D341Med (cell line): ENCODE results near the gene CRYBA2.

Source experiments
- DNase-seq: peaks from one replicate; pipeline ENCODE4 v3.0.0; 2012; ENCODE audit warnings: low spot score

CRYBA2 gene

DNA sequence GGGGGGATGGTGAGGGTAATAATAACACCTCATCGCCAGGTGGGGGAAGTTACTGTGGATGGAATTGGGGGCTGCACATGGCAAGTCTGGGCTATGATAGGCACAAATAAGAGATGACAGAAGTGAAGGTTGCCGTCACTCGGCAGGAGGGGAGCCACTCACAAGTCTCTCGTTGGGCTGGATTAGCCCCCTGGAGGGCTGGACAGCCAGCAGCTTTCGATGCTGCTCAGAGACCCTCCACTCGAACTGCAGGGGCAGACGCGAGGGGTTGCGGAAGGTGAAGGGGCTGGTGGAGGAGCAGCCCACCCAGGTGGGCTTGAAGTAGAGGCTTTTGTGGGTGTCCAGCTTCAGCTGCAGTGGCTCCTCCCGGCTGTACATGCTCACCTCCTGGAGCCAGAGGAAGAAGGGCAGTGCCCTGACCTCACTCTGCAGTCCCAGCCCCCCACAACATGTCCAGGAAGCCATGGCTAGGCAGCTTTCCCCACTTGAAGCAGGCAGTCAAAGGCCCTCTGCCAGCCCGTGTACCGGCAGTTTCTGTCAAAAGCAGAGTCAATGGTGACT, 29.9 kb upstream of the CRYBA2 start:
- DNase-seq, result no peak

DNA sequence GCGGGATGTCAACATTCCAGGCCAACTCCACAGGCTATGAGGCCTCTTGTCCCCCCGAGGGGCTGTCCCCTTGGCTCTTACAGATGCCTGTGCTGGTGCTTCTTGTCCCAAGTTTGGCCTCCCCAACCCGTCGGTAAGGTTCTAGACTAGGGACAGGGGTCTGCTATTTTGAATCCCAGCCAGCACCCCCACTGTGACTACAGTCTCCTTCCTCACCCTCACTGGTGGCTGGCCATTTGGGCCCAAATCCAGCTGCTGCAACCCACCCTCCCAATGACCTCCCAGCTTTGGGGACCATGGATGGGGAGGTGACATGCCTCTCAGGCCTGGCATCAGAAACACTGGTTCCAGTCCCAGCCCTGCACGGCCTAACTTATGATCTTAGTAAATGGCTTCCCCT, 29.4 kb upstream of the CRYBA2 start:
- no peak for DNase-seq

DNA sequence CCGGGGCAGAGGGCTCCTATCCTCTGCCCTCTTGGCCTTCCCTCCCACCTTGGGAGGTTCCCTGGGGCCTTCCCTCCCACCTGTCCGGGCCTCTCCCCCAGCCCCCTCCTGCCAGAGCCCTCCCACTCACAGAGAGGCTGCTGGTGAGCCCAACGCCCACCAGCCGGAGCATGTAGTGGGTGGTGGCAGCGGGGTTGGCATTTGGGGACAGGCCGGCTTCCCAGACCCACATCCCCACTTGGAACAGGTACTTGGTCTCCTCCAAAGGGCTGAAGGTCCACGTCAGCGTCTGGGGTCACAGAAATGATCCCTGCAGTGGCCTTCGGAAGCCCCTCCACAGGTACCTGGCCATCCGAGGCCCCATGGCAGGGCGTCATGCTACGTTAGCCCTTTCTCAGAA, 28.8 kb upstream of the CRYBA2 start:
- DNase-seq, result no peak

DNA sequence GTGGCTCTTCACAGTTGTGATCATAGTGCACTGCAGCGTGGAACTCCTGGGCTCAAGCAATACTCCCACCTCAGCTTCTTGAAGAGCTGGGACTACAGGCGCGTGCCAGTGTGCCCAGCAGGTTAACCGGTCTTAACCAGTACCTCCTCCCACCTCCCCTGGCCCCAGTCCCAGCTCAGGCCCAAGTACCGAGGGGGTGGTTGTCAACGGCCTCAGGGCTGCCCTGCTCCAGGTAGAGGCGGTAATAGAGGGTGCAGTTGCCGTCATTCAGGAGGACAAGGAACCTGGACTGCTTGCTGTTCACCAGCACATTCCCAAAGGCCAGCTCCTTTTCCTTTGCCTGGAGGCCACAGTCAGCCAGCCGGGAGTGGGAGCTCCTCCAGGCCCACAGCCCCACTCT, 28.4 kb upstream of the CRYBA2 start:
- no peak for DNase-seq

DNA sequence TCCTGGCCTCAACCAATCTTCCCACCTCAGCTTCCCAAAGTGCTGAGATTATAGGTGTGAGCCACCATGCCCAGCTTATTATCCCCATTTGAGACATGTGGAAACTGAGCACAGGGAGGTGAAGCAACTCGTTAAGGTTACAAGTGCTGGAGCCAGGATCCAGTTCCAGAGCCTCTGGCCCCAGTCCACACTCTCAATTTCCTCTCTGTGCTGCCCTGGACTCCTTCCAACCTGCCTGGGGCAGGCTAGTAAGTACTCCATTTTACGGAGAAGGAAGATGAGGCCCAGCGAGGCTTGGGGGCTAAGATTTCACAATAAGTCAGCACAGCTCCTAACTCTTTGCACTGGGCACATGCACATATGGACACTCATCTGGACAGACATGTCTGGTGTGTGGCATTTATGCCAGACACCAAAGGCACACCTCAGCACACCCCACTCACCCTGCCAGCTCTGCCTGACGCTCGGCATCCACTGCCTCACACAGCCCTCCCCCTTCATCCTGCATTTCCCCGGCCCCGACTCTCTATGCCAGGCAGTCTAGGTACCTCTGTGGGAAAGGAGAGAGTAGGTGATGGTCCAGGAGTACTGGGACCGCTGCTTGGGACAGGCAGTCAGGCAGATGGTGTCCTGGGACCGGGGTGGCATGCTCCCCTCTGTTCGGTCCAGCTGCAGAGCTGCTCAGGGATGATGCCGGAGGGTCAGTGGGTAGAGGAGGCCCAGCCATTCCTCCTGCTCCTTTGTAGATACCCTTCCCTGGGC, 27.6 kb upstream of the CRYBA2 start:
- DNase-seq, result no peak

DNA sequence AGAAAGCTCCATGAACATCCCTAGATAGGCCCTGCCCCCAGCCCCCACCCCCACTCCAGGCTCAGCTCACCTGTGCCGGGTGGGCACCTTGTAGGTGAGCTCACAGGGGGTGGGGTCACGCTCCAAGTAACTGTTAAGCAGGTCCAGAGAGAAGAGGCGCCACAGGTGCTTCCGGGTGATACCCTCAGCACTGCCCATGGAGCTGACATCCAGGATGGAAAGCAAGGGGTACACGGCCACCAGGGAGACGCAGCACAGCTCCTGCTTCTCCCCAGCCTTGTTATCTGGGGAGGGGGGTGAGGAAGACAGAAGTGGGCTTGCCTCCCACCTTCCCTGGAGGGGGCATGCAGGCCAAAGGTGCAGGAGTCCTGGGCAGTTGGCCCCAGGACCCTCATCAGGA, 26.2 kb upstream of the CRYBA2 start:
- no peak for DNase-seq

DNA sequence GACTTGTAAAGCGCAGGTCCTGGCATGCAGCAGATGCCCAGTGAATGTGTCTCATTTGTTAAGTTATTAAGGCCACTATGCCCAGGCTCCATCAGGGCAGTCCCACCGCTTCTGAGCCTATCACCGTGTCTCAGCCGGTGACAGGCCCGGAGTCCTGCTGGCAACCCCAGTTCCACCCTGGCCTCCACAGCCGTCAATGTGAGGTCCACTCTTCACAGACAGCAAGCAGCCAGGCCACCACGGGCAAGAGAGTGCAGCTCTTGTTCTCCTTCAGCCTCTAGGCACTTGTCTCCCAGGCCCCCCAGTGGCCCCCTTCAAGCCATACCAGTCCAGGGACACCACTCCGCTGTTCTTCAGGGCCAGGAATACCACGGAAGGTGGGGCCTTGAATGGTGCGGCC, 25.5 kb upstream of the CRYBA2 start:
- DNase-seq, result no peak

DNA sequence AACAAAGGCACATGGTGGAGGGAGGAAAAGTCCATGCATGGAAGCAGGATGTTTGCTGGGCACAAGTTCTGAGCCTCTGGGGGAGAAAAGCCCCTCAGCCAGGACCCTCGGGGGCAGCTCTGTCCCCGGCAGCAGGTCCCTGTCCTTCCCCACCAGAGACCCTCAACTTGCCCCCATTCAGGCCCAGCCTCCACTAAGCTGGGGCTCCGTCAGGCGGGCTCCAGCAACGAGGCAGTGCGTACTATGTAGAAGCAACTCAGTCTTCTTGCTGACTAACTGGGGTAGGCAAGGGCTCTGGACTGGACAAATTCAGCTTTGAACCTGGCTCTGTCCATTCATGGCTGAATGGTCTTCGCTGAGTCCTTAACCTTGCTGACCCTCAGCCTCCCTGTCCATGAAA, 25.1 kb upstream of the CRYBA2 start:
- DNase-seq, result no peak

DNA sequence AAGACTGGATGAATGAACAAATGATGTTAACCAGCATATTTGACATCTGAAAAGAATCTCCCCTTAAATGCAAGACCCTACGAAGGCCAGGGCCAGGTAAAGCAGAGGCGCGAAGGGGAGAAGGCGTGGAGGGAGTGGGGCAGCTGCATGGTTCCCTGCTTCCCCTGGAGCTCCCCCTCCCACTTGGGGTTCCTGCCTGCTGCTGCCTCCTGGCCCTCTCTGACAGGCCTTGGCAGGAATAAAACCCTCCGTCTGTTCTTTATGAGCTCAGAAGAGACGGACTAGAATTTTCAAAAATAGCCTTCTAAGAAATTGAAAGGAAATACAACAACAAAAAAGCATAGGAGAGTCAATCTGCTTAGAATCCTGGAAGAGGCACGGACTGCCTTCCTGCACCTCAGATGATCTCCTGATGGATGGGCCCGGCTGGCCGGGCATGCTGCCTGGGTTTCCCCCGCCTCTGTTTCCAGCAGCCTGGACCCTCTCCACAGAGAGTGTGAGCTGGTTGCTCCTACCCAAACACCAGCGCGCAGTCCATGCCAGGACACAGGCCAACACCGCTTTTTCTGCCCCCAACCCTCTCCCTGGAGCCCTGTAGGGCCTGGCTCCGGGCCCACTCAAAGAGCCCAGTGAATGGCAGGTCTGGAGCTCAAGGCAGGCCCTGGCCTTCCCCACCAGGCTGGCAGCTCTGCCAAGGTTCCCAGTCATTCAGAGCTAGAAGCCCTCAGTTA, 24.1 kb upstream of the CRYBA2 start:
- no peak for DNase-seq

DNA sequence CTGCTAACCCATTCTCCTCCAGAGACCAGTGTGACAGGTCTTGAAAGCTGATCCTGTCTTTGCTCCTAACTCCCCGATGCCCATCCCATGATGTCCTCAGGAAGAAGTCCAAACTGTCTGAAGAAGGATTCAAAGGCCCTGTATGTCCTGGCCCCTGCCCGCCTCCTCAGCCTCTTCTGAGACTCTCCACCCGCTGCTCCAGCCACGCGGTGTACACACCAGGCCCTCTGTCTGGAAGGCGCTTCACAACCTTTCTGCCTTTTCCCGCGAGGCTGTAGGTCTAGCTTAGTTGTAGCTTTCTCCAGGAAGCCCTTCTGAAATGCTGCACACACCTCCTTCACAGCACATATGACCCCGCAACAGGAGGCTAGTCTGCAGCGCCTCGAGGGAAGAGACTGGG, 23.5 kb upstream of the CRYBA2 start:
- no peak for DNase-seq

DNA sequence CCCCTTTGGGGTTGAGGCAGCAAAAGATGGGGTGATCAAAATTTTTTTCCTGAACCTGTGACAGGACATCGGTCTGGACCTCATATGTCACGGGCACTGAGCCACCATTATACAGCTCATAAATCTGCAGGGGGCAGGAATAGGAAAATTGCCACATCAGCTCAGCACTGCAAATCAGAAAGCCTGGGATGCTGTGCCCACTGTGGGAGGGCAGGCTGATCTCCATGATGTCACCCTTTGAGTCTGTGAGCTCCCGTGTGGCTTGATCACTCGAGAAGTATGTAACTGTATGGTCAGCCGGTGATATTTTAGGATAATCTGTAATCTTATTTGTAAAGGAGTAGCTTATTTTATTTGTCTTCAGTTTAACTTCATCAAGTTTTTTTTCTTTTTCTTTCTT, 17.7 kb upstream of the CRYBA2 start:
- DNase-seq, result no peak

DNA sequence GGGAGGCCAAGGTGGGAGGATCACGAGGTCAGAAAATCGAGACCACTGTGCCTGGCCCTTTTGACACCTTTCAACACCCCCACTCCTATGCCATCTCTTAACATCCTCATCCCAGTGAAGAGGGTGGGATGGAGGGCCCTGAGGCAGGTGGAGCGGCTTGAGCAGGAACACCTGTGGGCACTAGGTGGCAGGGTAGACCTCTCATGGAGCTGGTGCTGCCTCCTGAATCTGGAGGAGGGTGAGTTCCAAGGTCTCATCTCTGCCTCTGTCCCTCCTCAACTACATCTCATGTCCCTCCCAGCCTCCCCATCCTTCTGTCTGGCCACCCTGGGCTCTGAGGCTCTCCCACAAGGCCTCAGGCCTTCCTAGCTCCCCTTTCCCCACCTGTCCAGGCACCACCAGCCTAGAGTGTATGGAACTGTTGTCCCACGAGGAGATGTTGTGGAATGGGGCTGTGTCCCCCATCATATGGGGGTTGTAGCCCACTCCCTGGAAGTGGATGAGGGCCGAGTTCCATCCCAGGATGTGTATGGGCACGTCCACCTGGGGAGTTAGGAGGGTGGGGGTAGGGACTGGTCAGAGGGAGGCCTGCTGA, 17.0 kb upstream of the CRYBA2 start:
- DNase-seq, result peak; percentile 65

DNA sequence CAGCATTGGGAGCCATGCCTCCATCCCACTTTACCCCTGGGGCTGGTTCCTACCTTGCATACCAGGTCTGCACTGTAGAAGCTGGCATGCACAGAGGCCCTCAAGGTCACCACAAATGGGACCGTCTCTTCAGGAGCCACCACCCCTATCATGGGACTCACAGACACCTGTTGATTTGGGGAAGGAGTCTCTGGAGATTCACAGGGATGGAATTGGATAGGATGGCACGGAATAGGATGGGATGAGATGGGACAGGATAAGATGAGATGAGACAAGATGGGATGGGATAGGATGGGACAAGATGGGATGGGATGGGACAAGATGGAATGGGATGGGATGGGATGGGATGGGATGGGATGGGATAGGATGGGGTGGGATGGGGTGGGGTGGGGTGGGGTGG, 16.1 kb upstream of the CRYBA2 start:
- no peak for DNase-seq

DNA sequence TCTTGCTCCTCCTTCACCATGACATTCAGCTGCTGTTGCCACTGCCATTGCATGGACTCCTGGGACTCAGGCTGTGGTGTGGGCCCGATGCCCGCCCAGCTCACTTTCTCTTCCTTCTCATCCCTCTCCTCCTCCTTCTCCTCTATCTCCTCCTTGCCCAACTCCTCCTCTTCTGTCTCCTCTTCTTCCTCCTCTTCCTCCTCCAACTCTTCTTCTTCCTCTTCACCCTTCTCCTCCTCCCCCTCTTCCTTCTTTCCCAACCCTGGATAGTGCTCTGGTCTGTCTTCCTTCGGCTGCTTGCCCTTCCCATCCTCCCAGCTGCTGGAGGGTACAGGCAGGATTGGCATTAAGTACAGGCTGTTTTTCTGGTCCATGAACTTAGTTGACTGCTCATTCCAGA, 10.8 kb upstream of the CRYBA2 start:
- no peak for DNase-seq

DNA sequence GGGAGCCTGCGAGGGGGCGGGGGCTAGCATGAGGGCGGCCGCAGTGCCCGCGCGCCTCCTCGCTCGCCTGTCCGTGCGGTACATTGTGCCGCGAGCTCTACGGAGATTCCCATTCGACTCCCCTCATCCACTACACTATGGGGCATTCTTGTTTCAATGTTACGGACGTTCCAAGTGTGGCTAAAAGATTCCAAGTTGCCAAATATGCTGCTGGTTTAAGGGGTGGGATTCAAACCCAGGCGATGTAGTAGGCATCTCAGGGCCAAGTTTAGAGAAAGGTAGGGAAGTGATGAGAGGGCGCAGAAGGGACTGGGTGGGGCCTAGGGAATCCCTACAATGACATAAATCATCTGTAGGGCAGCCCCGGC, 10.0 kb upstream of the CRYBA2 start:
- peak; percentile 89 for DNase-seq

DNA sequence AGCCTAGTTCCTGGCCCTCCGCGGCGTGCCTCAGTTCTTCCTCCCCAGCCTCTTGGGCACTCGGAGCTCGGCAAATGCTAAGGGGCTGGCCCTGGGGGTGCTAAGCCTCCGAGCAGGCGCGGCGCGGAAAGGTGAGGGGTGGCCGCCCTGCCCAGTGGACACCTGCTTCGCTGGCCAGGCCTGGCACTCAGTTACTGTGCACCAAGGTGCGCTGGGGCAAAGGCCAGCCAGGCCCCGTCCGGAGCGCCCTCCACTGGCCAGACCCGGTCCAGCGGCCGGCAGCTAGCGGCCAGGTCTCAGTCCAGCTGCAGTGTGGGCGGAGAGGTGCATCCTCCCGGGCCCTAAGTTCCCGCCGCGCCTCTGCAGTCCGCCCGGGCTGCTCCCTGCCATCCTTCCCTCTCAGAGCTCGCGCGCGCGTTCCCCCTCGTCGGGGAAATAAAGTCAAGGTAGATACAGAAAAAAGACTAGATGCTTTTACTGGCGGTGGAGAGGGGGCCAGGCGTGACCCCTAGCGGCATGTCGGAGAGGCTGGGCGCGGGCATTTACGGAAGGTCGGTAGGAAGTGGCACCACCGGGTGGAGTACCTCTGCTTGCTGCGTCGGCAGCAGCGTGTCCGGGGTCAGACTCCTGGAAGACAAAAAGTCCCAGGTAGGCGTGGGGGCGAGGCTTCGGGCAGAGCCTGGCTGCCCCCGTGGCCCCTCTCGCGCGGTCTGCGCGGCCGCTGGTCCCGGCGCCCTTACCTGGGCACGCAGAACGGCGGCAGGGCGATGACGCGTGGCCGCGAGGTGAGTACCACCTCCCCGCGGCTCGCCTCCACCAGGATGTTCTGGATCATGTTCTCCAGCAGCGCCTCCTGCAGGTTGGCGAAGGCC, 9.4 kb upstream of the CRYBA2 start:
- DNase-seq, result peak; percentile 49

DNA sequence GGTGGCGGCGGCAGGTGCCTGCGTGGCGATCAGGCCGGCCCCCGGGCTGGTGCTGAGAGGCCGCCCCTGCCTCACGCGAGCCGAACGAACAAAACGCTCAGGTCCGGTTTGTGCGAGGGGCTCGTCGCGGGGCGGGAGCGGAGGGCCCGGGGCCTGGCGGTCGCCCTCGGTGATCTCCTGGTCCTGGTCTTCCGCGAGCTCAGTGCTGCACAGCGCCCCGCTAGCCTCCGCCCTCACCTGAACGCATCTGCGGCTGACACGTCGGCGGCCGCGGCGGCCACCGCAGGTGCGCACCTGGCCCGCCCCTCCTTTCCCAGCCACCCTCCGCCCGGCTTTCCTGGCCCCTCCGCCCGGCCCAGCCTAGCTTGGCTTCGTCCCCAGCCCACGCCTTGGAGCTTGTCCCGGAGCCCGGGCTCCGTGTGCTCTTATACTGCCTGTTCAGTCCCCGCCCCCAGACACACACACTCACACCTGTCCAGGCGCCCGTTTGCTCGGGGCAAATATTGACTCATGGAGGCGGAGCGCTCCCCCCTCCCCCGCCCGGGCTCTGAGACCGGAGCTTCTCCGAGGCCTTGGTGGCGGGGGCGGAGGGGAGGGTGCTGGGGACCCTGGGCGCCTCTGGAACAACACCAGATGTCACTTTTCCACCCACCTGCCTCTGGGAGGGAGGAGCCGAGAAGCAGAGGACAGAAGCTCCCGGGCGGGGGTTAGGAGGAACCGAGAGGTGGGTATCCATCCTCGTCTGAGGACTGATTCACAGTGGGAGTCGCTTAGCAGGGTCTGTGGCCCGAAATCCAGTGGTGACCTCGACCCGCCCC, 8.6 kb upstream of the CRYBA2 start:
- peak; percentile 49 for DNase-seq

DNA sequence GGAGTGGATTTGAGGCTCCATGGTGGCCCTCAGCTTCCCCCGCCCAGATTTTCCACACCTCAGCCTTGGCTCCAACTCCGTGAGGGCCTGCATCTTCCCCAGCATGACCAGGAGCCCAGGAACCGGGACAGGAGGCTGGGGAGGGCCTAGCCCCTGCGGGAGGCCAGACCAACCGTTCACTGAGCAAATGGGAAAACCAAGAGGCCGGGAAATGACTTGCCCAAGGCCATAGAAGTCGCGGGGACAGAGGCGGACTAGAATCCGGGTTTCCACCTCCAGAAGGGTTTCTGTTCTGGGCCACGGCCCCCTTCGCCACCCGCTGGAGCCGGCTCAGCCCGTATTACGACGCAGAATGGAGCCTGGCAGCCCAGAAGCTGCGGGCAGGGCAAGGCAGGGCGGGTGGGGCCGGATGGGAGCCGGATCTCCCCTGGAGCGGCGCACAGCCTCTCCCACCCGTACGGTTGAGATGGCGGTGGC, 7.9 kb upstream of the CRYBA2 start:
- no peak for DNase-seq

DNA sequence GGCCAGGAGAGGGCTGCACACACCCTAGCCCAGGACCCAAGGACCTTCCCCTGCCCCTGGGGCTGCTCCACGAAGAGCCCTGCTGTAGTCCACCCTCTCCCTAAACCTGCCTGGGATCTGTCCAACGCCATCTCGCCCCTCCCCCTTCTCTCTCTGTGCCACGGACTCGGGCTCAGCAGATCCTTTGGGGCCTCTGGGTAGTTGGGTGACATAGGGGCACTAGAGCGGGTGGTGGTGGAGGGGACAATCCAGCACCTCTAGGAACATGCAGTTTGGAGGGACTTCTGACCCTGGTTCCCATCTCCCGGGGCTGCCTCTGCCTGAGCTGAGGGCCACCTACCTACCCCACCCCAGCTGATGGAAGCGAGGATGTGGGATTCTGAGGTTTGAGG, 7.3 kb upstream of the CRYBA2 start:
- DNase-seq, result no peak

DNA sequence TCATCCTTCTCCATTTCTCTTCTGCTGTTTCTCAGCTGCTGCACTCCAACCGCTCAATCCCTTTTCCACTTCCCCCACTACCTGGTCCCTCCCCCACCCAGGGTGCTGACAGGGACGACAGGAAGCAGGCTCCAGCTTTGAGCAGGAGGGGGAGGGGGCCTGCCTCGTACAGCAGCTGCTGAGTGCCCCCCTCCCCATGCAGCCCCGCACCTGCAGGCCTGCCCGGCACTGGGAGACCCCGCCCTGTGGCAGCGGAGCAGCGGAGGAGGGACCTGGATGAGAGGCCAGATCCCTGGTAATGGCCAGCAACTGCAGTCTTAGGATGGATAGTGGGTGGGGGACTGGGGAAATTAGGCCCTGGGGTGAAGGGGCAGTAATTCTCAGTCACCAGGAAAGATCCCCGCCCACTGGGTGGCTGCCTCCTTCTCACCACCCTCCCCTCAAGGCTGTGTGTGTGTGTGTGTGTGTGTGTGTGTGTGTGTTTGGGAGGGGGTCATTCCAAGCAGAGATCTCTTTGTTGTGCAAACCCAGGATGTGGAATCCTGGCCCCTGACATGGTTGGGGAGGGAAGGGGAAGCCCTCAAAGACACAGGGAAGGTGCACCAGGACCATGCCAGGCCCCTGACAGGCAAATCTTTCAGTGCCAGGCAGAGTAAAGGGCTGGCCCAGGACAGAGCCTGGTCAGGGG, 6.8 kb upstream of the CRYBA2 start:
- DNase-seq, result no peak
